Panc1 (cell line): Measurements from ENCODE around the gene RAB5A.

Experiments
- CTCF ChIP-seq: fragments of 450-650 bp; IDR thresholded peaks from 2 replicates; pipeline ENCODE4 v1.5.1; 2017; ENCODE audit warnings: mild to moderate bottlenecking
- POLR2AphosphoS5 ChIP-seq: IDR thresholded peaks from 2 replicates; pipeline ENCODE4 v1.6.1; 2012; ENCODE audit warnings: mild to moderate bottlenecking, low read depth, low read length, moderate library complexity

- no peak for TF ChIP-seq CTCF
- TF ChIP-seq POLR2AphosphoS5: no peak
These were observed 61.7 kb downstream of the RAB5A start for GRCh38 chr3:20008646-20009045.
